BLaER1 (cell line): Measurements from ENCODE around the gene LATS2.

Source experiments
- H3K27ac ChIP-seq: shearing (Covaris generic); formaldehyde crosslinking; 2 replicates; pipeline ENCODE4 v1.8.1; 2022
- H3K27me3 ChIP-seq: shearing (Covaris generic); formaldehyde crosslinking; 2 replicates; pipeline ENCODE4 v1.8.1; 2022
- H3K36me3 ChIP-seq: shearing (Covaris generic); formaldehyde crosslinking; 2 replicates; pipeline ENCODE4 v1.8.1; 2022
- H3K4me1 ChIP-seq: shearing (Covaris generic); formaldehyde crosslinking; 2 replicates; pipeline ENCODE4 v1.8.1; 2022
- H3K4me2 ChIP-seq: shearing (Covaris generic); formaldehyde crosslinking; 2 replicates; pipeline ENCODE4 v1.8.1; 2022
- H3K4me3 ChIP-seq: shearing (Covaris generic); formaldehyde crosslinking; 2 replicates; pipeline ENCODE4 v1.8.1; 2022
- H3K9ac ChIP-seq: shearing (Covaris generic); formaldehyde crosslinking; 2 replicates; pipeline ENCODE4 v1.8.1; 2022
- H3K9me3 ChIP-seq: shearing (Covaris generic); formaldehyde crosslinking; 2 replicates; pipeline ENCODE4 v1.8.1; 2022
- H4K20me1 ChIP-seq: shearing (Covaris generic); formaldehyde crosslinking; 2 replicates; pipeline ENCODE4 v1.8.1; 2022
- Cebpa-rat ChIP-seq: shearing (Covaris generic); IDR thresholded peaks from 2 replicates; pipeline ENCODE4 v1.8.1; 2022

The LATS2 gene

DNA sequence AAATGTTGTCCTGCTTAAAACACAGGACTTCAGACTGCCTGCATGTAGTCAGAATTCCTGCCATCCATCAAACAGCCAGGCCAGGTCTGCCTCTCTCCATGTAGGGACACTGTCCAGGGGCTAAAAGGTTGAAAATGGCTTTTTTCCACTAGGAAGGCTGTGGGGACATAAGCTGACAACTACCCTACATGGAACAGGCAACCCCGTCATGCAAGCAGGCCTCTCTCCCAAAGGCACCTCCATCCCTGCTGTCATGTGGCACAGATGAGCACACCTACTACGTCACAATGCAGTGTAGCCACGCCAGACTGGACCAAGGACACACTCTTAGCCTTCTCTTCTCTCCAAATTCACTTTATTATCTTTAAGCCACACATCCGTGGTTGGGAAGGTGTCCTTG is 40.8 kb downstream of the LATS2 start:
- Histone ChIP-seq H3K36me3 (peaks cover 21% of the 10 kb centered on the region; the same call in 1 of the 2 replicates), H3K4me3 (no peak overlapping the region), H3K27ac (no peak overlapping the region), H3K9ac (no peak overlapping the region), H4K20me1 (peaks cover 56% of the 10 kb centered on the region), H3K4me1 (peaks cover 42% of the 10 kb centered on the region; the same call in 1 of the 2 replicates), H3K27me3 (no peaks in the 10 kb centered on the region), H3K9me3 (no peaks in the 10 kb centered on the region), H3K4me2 (no peak overlapping the region)
- TF ChIP-seq Cebpa-rat: no peak

DNA sequence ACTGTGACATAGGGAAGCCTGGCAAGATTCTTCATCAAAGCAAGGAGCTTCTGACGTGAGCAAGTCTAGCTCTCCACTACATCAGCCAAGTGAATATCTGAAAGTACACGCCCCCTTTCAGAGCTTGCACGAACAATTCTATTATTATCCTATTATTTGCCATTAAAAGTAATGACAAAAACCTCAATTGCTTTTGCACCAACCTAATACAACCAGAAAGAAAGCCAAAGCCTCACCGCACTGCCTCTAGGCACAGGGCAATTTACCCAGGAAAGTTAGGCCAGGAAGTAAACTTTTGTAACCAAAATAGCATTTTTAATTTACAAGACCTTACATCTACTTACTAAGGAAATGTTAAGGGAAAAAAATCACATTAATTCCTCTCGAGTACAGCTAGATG is 41.2 kb downstream of the LATS2 start:
- H3K9me3 ChIP-seq: no peaks in the 10 kb centered on the region
- H3K27ac ChIP-seq: no peak overlapping the region
- no peak for TF ChIP-seq Cebpa-rat
- H3K27me3 ChIP-seq: no peaks in the 10 kb centered on the region
- peaks cover 17% of the 10 kb centered on the region; the same call in 1 of the 2 replicates for H3K36me3 ChIP-seq
- no peak overlapping the region for H3K4me2 ChIP-seq
- peaks cover 47% of the 10 kb centered on the region for H3K4me1 ChIP-seq
- H3K4me3 ChIP-seq: no peak overlapping the region
- H4K20me1 ChIP-seq: peaks cover 52% of the 10 kb centered on the region
- H3K9ac ChIP-seq: no peak overlapping the region

DNA sequence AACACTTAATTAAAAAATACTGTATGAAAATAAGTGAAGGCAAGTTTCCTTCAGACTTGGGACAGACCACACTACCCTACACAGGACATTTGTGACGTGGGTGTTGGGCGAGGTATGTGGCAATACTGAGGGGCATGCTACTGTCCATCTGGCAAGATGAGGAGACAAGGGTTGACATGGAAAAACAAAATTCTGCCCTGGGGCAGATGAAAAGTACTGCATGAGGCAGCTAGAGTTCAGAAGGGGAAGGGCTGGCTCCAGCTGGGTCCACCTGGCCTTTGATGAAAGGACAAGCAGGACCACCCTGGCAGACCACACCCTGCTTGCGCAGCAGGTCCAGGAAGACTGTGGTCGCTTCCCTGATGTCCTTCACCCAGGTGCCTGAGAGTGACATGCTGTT is 43.2 kb downstream of the LATS2 start:
- Histone ChIP-seq H3K27me3 (no peaks in the 10 kb centered on the region), H3K9me3 (no peaks in the 10 kb centered on the region), H3K4me2 (no peak overlapping the region), H4K20me1 (peaks cover 43% of the 10 kb centered on the region), H3K36me3 (peaks cover 11% of the 10 kb centered on the region; the same call in 1 of the 2 replicates), H3K9ac (no peak overlapping the region), H3K4me3 (no peak overlapping the region), H3K4me1 (peaks cover 66% of the 10 kb centered on the region), H3K27ac (no peak overlapping the region)
- TF ChIP-seq Cebpa-rat: no peak

DNA sequence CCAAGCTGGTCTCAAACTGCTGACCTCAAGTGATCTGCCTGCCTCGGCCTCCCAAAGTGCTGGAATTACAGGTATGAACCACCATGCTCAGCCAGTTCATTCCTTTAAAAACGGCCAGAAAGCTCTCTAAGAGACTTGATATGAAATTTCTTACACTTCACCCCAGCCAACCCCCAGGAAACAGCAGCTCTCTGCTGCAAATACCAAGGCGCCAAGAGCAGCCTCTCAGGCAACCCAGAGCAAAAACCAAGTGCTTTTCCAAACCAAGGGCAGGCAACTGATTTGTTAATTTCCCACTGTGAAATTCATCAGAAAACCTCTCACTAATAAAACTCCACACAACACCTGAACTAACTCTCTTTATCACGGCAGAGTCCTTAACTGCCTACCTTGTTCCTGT is 44.9 kb downstream of the LATS2 start:
- Histone ChIP-seq H3K4me3 (no peak overlapping the region), H3K9me3 (no peaks in the 10 kb centered on the region), H3K27ac (no peak overlapping the region), H3K36me3 (peaks cover 11% of the 10 kb centered on the region; the same call in 1 of the 2 replicates), H4K20me1 (peaks cover 26% of the 10 kb centered on the region), H3K9ac (no peak overlapping the region), H3K27me3 (no peaks in the 10 kb centered on the region), H3K4me1 (peaks cover 73% of the 10 kb centered on the region), H3K4me2 (no peak overlapping the region)
- TF ChIP-seq Cebpa-rat: no peak

DNA sequence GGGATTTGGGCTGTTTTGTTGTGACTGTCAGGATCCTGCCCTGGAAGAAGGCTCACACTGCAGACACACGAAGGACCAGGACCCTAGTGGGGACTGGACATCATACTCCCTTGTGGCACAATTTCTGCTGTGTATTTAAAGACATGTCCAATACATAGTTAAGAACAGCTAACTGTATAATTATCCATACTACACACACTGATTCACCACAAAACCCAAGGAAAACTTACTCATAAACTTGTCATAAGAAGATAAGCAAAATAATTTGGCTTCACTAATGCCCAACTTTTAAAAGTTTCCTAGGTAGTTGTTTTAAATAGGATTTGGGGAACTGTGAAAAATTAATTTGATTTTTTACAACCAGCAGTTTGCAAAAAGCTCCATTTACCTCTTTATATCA is 46.1 kb downstream of the LATS2 start:
- peaks cover 11% of the 10 kb centered on the region; the same call in 1 of the 2 replicates for H3K36me3 ChIP-seq
- no peaks in the 10 kb centered on the region for H3K27me3 ChIP-seq
- H3K4me1 ChIP-seq: peaks cover 76% of the 10 kb centered on the region
- H3K4me3 ChIP-seq: no peak overlapping the region
- no peak for TF ChIP-seq Cebpa-rat
- H3K4me2 ChIP-seq: peak overlapping the region; percentile 46
- no peaks in the 10 kb centered on the region for H3K9me3 ChIP-seq
- H3K27ac ChIP-seq: peak overlapping the region; percentile 10
- H4K20me1 ChIP-seq: peaks cover 16% of the 10 kb centered on the region
- H3K9ac ChIP-seq: no peak overlapping the region

DNA sequence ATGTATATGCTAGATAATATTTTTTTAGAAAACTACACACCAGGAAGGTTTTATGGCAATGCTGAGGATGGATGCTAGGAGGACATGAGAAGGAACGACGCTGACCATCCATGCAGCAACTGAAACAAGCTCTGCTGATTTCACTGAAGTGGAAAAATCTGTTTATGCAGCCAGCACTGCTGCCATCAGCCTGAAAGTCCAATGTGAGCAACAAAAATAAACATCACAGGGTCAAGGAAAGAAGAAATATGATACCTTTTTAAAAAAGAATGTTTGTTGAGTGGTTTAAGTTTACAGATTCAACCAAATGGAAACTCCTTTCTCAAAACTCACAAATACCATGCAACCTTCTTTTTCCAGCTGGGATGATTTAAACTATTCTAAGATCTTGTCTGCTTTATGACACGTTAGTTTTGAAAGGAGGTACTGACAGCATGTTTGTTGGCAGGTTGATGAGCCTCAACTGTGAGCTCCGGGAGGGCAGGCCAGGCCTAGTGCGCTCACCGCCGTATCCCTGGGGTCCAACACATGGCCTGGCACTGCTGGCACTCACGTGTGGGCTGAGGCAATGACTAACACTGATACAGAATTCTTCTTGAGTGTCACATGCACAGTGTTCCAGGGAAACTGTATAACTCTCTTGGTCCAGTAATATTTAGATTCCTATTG is 46.8 kb downstream of the LATS2 start:
- H3K27ac ChIP-seq: peak overlapping the region; percentile 10
- peaks cover 14% of the 10 kb centered on the region; the same call in 1 of the 2 replicates for H3K36me3 ChIP-seq
- peak overlapping the region; percentile 46 for H3K4me2 ChIP-seq
- H4K20me1 ChIP-seq: peaks cover 14% of the 10 kb centered on the region
- H3K4me1 ChIP-seq: peaks cover 80% of the 10 kb centered on the region
- no peak overlapping the region for H3K4me3 ChIP-seq
- H3K9ac ChIP-seq: no peak overlapping the region
- H3K27me3 ChIP-seq: no peaks in the 10 kb centered on the region
- H3K9me3 ChIP-seq: no peaks in the 10 kb centered on the region
- no peak for TF ChIP-seq Cebpa-rat

DNA sequence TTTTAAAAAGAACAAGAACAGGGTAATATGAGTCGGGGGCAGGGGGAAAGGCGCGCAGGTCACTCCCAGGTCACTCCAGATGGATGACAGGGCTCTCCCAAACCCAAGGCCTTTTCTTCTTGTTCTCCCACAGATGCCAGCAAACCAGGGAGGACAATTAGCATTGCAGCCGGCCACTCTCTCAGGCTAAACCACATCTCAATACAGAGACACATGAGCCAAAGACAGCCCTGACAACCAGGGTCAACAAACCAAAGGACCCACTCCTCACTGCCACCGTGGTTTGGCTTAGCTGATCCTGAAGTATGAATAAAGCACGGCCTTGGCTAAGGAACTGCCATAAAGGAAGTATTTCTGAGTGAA is 47.3 kb downstream of the LATS2 start:
- peaks cover 16% of the 10 kb centered on the region; the same call in 1 of the 2 replicates for H3K36me3 ChIP-seq
- H3K4me3 ChIP-seq: no peak overlapping the region
- H4K20me1 ChIP-seq: peaks cover 14% of the 10 kb centered on the region
- H3K4me1 ChIP-seq: peaks cover 85% of the 10 kb centered on the region
- no peak overlapping the region for H3K9ac ChIP-seq
- H3K27me3 ChIP-seq: no peaks in the 10 kb centered on the region
- H3K4me2 ChIP-seq: peak overlapping the region; percentile 46
- no peaks in the 10 kb centered on the region for H3K9me3 ChIP-seq
- H3K27ac ChIP-seq: peak overlapping the region; percentile 10
- no peak for TF ChIP-seq Cebpa-rat

DNA sequence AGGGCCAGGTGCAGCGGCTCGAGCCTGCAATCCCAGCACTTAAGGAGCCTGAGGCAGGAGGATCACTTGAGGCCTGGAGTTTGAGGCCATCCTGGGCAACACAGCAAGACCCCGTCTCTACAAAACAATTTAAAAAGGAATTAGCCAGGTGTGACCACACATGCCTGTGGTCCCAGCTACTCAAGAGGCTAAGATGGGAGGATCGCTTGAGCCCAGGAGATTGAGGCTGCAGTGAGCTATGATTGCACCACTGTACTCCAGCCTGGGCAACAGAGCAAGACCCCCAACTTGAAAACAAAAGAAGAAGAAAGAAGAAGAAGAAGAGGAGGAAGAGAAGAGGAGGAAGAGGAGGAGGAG is 47.7 kb downstream of the LATS2 start:
- Histone ChIP-seq H3K27ac (no peak overlapping the region), H3K36me3 (peaks cover 15% of the 10 kb centered on the region; the same call in 1 of the 2 replicates), H3K9me3 (no peaks in the 10 kb centered on the region), H3K27me3 (no peaks in the 10 kb centered on the region), H3K4me3 (no peak overlapping the region), H3K9ac (no peak overlapping the region), H3K4me1 (peaks cover 90% of the 10 kb centered on the region), H4K20me1 (peaks cover 13% of the 10 kb centered on the region), H3K4me2 (peak overlapping the region; percentile 46)
- no peak for TF ChIP-seq Cebpa-rat

DNA sequence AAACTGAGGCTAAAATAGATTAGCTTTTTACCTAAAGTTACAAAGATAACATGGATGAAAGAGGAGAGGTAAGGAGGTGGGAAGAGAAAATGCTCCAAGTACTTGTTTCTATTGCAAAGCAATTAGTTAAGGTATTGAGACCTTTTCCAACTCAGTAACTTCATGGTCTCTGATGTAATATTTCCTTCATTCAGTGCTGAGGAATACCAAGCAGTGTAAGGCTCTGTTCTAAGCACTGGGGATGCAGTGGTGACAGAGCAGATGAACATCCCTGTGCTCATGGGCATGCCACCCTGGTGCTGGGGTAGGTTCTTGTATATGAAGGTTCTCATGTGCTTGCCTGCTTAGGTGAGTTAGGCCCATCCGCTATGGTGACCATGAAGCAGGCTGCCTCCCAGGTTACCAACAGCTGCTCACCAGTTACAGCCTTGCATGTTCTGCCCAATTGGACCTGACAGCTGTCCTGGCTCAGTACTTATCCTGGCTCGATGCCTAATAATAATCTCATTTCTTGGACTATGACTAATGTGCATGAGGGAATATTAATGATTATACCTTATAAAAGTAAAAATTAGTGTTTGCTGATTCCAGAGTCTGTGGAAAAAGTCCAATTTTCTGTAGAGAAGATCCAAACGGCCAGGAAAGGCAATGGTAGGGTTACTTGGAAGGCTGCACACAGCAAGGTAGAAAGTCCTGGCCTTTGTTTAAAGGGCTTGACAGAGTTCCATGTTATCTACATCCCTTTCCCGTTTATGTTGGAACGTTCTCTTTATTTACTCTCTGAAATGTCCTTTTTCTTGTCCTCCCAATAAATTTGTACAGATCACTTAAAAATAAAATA is 48.3 kb downstream of the LATS2 start:
- H3K9ac ChIP-seq: no peak overlapping the region
- peaks cover 7% of the 10 kb centered on the region for H4K20me1 ChIP-seq
- no peak for TF ChIP-seq Cebpa-rat
- H3K27me3 ChIP-seq: no peaks in the 10 kb centered on the region
- H3K4me2 ChIP-seq: peak overlapping the region; percentile 60; the same call in 1 of the 2 replicates
- peaks cover 9% of the 10 kb centered on the region; the same call in 1 of the 2 replicates for H3K36me3 ChIP-seq
- H3K4me3 ChIP-seq: no peak overlapping the region
- H3K4me1 ChIP-seq: peaks cover 90% of the 10 kb centered on the region
- H3K9me3 ChIP-seq: no peaks in the 10 kb centered on the region
- H3K27ac ChIP-seq: no peak overlapping the region

DNA sequence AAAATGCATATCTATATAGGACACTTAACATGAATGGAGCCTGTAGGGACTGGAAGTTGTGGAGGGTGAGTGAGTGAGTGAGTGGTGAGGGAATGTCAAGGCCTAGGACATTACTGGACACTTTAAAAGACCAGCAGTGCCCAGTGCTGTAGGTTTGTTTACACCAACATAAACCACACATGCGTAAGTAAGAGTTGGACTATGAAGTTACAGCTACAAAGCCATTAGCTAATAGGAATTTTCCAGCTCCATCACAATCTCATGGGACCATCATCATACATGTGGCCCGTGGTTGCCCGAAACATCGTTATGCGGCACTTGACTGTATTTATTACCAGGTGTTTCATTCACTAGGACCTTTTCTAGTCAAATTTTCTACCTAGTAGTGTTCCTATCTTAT is 49.2 kb downstream of the LATS2 start:
- Histone ChIP-seq H3K4me1 (peaks cover 84% of the 10 kb centered on the region), H3K36me3 (0 out of 2 replicates have a peak, but pooled peaks cover 8% of the 10 kb centered on the region)

More for the DNA sequence above, 49.2 kb downstream of the LATS2 start:
- Histone ChIP-seq H3K27me3 (no peaks in the 10 kb centered on the region), H4K20me1 (peaks cover 5% of the 10 kb centered on the region; the same call in 1 of the 2 replicates), H3K9me3 (no peaks in the 10 kb centered on the region), H3K9ac (no peak overlapping the region), H3K4me3 (no peak overlapping the region), H3K4me2 (peak overlapping the region; percentile 60; the same call in 1 of the 2 replicates), H3K27ac (no peak overlapping the region)
- no peak for TF ChIP-seq Cebpa-rat
